ENCODE data around the gene CDC73. TPM values are rescaled to one million over a fixed set of nuclear protein-coding genes. Genes with fewer than 3 reads are reported as not detected.
A peak's percentile ranks its signal among the peaks of the same experiment; 100 is the strongest.

Gene CDC73
- 61.4 TPM for total RNA-seq
- long read RNA-seq, full-length matches to known transcripts = 33 of 103 reads
- long read RNA-seq, partial matches to known transcripts = 59 of 103 reads
- long read RNA-seq, other reads (novel, unspliced or antisense) = 11 of 103 reads

DNA sequence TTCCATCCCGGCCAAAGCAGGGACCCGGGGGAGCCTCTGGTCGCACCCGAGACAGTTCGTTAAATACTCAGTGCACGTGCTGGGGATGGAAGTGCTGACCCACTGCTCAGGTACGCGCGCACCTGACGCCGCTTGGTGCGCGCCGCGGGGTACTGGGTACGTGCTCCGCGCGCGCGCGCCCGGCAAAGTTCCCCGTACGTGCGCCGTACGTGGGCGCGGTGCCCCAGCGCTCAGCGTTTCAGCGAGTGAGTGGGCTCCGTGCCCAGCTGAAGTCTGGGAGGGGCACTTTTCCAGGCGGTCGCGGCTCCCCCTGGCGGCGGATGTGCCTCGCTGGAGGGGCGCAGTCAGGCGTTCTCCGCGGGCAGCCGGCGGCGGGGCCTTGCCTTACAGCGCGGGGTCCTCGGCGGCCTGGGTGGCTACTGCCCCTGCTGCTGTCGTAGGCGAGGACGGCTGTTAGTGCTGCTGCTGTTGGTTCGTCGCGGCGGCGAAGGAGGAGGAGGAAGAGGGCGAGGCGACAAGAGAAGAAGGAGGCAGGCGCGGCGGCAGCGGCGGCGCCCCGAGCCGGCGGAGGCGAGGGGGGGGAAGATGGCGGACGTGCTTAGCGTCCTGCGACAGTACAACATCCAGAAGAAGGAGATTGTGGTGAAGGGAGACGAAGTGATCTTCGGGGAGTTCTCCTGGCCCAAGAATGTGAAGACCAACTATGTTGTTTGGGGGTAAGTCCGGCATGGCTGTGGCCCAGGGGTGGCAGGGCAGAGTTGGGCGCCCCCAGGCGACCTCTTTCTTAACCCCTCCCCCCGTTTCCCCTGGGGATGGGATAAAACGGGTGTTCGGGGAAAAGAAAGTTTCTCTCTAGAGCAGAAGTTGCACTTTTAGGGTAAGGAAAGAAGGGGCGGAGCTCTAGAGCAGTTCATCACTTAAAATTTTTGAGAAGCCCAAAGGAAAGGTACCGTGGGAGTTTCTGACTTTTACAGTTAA, at the start of gene CDC73:
Gene CDC73 (plus strand): TSS at position 416 of the 978 bp plus-strand sequence. CDS start 170 bp downstream, at position 586.
- DNase-seq (ENCODE audit: low spot score) = peak; percentile 100

DNA sequence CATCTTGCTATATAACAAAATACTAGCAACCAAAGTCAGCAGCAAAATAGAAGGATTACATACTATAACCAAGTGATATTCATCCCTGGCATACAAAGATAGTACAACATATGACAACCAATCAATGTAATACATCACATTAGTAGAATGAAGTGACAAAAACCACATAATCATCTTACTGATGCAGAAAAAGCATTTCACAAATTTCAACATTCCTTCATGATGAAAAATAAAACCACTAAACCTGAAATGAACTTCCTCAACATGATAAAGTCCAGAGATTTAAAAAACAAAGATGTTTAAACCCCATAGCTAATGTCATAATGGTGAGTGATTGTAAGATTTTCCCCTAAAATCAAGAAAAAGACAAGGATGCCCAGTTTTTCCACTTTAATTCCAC, 43.8 kb upstream of the CDC73 start:
- DNase-seq (ENCODE audit: low spot score) = no peak

DNA sequence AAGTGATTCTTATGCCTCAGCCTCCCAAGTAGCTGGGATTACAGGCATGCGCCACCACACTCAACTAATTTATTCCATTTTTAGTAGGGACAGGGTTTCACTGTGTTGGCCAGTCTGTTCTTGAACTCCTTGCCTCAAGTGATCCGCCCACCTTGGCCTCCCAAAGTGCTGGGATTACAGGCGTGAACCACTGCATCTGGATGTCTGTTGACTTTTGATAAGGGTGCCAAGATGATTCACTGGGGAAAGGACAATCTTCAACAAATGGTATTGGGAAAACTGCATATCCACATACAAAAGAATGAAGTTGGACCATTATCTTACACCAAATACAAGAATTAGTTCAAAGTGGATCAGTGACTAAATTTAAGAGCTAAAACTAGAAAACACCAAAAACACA, 42.6 kb upstream of the CDC73 start:
- no peak for DNase-seq (ENCODE audit: low spot score)

DNA sequence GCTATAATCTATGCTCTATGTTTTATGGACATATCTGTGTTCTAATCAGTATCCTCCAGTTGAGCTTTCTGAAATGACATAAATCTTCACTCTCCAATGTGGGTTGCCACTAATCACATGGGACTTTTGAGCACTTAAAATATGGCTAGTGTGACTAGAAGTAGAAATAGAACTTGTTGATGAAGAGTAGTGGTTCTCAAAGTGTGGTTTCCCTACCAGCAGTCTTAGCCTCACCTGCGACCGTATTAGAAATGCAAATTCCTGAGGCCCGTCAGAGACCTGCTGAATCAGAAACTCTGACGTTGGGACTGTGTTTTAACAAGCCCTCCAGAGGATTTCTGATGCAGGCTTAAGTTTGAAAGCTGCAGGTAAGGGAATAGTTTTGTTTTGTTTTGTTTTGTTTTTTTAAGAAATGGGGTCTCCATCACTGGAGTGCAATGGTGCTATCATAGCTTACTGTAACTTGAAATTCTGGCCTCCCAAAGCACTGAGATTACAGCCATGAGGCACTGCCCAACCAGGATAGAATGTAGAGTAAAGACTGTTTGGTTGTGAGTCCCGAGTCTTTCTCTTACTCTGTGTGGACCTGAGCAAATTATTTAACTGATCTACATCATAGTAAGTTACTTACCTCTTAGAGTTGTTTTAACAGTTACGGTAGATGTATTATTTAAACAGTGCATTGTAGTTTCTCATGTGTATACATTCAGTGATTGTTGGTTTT, 38.3 kb upstream of the CDC73 start:
- no peak for DNase-seq (ENCODE audit: low spot score)

DNA sequence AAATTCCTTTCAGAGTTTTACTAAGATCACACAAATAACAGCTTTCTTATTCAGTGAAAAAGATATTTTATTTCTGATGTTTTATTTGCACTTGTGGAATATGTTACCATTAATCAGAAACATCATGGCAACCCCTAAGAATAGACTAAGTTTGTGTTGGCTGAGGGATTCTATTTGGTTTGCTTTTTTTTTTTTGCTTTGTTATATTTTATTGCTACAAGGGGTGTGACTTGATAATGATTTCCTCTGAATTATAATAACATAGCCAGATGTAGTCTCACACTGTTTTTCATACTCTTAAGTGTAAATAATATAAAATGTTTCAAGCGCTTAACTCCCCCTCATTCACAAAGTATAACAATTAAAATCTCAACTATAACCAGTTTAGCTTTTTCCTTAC, 36.6 kb upstream of the CDC73 start:
- no peak for DNase-seq (ENCODE audit: low spot score)

DNA sequence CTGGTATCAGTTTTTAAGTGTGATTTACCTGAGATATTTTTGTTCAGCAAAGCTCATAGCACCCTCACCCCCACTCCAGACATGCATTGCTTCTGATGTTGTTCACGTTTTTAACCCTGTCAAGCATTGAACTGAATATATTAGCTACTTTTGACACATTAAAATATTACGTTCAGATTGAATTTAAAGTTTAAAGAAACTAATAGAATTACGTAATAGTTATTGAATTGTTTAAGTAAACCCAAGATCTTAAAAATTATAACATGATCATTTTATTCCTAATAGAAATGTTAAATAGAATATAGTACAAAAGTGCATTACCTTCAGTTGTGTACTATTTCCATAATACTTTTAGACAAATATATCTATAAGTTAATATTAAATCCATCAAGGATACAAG, 35.5 kb upstream of the CDC73 start:
- DNase-seq (ENCODE audit: low spot score) = no peak

DNA sequence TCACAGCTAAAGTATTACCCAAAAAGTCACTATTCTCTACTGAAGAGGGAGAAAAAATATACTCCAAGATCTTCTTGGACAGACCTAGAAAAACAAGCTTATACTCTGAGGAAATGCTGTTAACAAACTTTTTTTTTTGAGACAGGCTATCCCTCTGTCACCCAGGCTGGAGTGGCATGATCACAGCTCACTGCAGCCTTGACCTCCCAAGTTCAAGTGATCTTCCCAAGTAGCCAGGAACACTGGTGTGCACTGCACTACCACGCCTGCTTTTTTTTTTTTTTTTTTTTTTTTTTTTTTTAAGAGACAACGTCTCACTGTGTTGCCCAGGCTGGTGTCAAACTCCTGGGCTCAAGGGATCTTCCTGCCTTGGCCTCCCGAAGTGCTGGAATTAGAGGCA, 33.9 kb upstream of the CDC73 start:
- DNase-seq (ENCODE audit: low spot score) = no peak

DNA sequence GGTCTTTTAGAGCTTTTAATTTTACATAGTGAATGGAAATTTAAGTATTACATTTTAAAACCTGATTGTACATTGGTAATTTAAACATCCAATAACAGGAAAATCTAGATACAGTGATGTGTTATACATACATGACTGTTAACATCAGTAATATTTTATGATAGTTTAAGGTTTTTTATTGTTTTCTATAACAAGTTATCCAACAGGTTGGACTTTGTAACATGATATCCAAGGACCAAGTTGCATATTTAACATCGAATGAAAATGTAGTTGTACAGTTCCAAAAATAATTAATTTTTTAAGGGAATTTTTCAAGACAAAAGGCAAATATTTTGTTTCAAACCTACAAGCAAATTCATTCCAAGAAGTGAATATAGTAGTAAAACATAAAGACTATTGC, 31.0 kb upstream of the CDC73 start:
- no peak for DNase-seq (ENCODE audit: low spot score)

DNA sequence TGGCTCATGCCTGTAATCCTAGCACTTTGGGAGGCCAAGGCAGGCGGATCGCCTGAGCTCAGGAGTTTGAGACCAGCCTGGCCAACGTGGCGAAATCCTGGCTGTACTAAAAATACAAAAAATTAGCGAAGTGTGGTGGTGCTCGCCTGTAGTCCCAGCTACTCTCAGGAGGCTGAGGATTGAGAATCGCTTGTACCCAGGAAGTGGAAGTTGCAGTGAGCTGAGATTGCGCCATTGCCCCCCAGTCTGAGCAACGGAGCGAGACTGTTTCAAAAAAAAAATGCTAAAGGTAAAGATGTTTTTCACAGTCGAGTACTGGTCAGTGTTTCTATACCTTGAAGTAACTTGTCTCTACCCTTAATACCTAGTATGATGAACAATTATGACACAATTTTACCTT, 27.7 kb upstream of the CDC73 start:
- DNase-seq (ENCODE audit: low spot score) = no peak

DNA sequence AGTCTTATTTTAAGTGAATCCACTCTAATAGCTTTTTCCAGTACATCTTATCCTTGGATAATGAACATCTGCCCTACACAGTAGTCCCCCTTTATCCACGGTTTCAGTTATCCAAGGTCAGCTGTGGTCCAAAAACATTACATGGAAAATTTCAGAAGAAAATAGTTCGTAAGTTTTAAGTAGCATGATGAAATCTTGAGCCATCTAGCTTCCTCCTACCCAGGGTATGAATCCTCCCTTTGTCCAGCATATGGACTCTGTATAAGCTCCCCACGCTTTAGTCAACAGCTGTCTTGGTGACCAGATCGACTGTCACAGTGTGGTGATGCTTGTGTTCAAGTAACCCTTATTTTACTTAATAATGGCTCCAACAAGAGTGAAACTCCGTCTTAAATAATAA, 19.2 kb upstream of the CDC73 start:
- no peak for DNase-seq (ENCODE audit: low spot score)

DNA sequence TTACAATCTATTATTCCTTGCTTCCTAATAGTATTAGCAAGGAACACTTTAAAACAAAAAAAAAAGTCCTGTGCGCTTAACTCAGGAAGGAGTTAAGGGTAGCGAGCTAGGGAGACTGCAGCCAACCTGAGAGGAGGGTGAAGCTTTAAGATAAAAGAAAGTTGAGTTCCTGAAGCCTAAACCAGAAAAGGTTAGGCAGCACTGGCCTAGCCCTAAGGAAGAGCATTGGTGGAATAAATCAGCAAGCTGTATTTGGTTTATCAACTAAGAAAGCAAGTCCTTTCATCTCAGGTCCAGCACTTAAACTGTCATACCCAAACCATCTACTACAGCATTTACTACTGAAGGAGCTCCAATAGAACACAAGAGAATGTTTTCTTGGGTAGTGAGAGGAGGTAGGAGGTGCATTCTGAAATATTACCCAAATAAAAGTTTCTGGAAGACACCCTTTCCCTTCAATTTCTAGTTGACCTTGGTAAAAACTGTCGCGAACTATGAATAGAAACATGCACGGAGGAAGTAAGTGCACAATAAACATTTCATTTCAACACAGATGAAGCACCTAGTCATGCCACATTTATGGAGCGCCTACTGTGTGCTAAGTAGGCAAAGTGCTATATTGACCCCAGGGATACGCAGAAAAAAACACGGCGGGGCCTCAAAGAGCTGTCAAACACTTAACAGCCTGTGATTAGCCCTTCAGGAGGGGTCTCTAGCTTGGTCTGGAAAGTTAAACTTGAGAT, 17.9 kb upstream of the CDC73 start:
- DNase-seq (ENCODE audit: low spot score) = no peak

DNA sequence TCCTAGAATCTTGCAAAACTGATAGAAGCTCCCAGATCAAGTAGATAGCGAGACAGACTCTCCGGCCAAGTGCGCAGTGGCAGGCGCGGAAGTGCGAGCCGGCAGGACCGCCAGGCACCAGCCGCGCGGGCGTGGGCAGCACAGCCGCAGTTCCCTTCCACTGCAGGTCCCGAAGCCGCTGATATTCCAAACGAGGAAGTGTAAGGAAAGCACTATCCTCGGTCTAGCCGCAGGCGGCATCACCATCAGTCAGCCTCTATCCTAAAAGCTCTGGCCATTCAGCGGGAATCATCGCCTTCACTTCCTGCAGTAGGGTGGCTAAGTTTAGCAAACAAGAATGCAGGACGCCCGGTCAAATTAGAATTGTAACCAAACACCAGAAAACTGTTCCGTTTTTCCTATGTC, 17.3 kb upstream of the CDC73 start:
- DNase-seq (ENCODE audit: low spot score) = no peak

DNA sequence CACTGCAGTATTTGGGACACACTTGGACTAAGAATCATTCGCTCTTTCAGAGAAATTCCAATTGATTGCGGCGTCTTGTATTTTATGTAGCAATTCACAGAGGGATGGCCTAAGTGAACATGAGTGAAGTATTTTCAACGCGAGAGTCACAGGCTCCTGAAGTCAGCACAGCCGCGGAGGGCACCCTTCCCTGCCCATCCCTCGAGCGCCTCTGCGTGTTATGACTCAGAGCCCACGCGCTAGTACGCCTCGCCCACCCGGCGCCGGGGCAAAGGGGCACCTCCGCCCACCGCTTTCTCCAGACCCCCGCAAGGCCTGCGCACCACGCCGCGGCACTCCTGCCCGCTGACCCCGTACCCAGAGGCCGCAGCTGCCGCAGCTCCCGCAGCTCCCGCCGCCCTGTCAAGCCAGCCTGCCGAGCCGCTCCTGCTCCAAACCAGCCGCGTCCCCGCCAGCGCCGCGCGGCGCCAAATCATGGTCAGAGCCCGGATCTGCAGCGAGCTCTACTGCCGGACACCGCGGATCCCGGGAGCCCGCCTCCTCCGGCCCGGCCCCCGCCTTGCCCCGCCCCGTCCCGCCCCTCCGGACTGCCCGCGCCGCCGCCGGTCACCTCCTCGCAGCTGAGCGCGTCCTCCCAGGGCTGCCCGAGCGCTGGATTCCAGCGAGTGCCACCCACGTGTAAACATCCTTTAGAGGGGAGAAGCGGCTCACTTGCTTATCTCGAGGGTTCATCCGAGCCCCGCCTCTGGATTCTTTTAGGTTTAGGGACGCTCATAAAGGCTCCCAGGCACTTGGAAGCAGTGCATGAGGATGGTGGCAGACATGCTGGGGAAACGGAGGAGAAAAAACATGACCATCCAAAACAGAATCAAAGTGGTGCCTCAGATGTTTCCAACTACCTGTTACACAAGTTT, 16.7 kb upstream of the CDC73 start, which contains the start of gene GLRX2:
Gene GLRX2 (minus strand): TSS at position 508 of the 914 bp plus-strand sequence. CDS start 32 bp downstream, at position 476.
- peak; percentile 96 for DNase-seq (ENCODE audit: low spot score)

DNA sequence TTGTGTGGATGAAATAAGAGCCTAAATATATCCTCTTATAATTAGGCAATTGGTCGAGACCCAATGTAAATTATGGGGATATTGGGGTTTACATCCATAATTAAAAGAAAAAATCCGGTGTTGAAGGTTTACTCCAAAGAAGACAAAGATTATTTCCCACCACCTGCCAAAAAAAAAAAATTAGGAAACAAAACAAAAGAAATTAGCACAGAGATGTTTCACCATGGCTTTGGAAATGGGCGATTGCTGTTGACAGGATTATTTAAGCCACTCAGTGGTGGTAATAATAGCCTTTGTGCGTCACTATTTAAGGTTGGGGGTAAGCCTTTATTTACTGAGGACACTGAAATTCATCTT, 16.0 kb upstream of the CDC73 start:
- no peak for DNase-seq (ENCODE audit: low spot score)

DNA sequence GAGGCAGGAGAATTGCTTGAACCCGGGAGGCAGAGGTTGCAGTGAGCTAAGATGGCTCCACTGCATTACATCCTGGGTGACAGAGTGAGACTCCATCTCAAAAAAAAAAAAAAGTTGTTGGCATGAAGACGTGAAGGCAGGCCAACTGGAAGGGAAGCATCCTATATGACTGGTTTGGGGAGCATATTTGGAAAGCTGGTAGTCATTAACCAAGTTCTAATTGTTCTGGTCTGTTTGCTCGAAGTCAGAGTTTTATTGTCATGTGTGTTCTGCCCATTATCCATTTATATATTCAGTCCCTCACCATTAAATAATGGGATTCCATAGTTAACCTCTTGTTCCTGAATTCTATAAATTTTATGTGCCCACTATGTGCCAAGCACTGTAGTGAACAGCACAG, 13.4 kb upstream of the CDC73 start:
- no peak for DNase-seq (ENCODE audit: low spot score)

DNA sequence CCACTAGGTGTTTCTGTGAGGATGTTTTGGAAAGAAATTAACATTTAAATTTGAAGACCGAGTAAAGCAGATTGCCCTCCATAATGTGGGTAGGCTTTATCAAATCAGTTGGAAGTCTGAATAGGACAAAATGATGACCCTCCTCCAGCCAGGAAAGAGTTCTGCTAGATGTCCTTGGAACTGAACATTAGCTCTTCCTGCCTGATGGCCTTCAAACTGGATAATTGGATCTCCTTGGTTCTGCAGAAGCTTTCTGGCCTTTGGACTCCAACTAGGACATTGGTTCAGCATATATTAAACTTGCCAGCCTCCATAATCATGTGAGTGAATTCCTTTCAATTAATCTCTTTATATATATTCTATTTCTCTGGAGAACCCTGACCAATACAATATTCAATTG, 12.2 kb upstream of the CDC73 start:
- no peak for DNase-seq (ENCODE audit: low spot score)

DNA sequence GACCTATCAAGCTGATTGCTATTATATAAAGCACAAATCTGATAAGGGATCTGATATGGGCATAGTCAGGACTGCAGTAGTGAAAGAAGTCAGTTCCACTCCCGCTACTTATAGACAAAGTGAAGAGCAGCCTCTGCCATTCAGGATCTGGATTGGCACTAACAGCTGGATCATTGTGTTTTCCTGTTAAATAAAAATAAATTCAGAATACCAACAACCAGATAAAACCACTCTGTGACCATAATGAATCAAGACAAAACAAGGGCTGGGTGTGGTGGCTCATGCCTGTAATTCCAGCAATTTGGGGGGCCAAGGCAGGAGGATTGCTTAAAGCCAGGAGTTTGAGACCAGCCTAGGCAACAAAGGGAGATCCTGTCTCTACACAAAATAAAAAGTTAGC, 11.6 kb upstream of the CDC73 start:
- DNase-seq (ENCODE audit: low spot score) = no peak

DNA sequence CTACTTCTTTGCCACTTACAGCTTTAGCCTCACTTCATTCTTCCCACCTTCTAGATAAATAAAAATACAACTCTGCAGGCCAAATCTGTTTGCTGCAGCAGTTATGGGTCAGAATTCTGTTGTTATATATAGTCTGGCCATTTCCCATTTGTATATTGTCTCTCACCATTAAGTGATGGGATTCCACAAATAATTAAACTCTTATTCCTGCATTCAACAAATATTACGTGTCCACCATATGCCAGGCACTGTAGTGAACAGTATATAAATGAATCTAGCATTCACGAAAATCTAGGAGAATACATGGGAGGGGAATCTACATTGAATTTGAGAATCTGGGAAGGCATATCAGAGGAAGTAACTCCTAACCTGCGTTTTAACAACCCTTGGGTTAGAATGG, 11.0 kb upstream of the CDC73 start:
- DNase-seq (ENCODE audit: low spot score) = no peak

DNA sequence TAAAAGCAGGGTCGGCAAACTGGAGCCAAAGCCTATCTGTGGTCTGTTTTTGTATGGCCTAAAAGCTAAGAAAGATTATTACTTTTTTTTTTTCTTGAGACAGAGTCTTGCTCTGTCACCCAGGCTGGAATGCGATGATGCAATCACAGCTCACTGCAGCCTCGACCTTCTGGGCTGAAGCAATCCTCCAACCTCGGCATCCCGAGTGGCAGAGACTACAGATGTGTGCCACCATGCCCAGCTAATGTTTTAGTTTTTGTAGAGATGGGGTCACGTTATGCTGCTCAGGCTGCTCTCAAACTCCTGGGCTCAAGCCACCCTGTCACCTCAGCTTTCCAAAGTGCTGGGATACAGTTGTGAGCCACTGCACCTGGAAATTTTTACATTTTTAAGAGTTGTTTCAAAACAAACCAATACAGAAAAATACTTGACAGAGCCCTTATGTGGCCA, 10.2 kb upstream of the CDC73 start:
- DNase-seq (ENCODE audit: low spot score) = no peak

DNA sequence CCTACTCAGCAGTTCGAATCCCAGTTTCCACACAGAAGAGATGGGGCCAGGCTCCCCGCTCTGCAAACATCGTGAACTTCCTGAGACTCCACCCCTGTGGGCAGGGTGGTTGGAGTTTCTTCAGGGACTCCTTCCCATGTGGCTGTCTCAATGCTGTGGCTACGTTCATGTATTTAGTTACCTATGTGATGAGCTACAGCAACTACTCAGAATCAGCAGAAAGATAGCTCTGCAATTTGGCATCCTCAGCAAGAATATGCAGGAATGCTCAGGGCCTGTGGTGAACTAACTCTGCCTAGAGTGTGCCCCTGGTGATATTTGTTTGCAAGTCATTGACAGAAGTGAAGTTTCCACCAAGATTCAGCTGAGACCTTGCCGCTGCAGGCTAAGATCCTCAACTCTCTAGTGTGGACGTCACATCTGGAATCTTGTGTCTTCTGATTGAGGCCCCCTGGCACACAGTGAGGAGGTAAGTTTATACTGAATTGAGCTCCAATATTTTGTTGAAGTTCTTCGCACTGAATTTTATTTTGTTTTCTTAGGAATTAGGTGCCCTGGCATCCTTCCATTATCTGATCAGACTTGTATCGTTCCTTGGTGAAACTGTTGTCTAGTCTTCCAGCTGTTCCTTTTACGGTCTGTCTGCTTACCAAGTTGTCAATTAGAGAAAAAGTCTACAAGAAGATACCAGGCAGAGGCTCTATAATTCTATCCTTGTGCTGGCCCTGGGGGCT, 8.4 kb upstream of the CDC73 start:
- DNase-seq (ENCODE audit: low spot score) = no peak
